Measurements from ENCODE around the gene PBX2.

- TF ChIP-seq EZH2 (IDR thresholded peaks at IDR 0.05; ENCODE audit: borderline replicate concordance, low read length) (no peak), CTCF (IDR thresholded peaks at IDR 0.05; ENCODE audit: low read length) (no peak)
These were observed 1.5 kb downstream of the PBX2 start for GRCh38 chr6:32188381-32189068.

Measured in OCI-LY1 (cell line).